Measurements from ENCODE around the gene PACC1. TPM values are rescaled to one million over a fixed set of nuclear protein-coding genes. Genes with fewer than 3 reads are reported as not detected.

Gene PACC1
- total RNA-seq (1 to 10 TPM; 3.2 to 4.9 (median 4.3) TPM), polyA plus RNA-seq (2.3 TPM)
- long read RNA-seq, donor 1, transcript TMEM206-201 (8 exons, 2,475 nt) = major isoform, 5 of 6 reads
- long read RNA-seq, donor 1, partial matches to known transcripts = 0 of 6 reads
- long read RNA-seq, donor 1, other reads (novel, unspliced or antisense) = 1 of 6 reads
- long read RNA-seq, donor 2, partial matches to known transcripts = 0 of 4 reads
- long read RNA-seq, donor 2, other reads (novel, unspliced or antisense) = 1 of 4 reads
- long read RNA-seq, donor 3, transcript TMEM206-201 (8 exons, 2,475 nt) = major isoform, 18 of 25 reads
- long read RNA-seq, donor 3, partial matches to known transcripts = 1 of 25 reads
- long read RNA-seq, donor 3, other reads (novel, unspliced or antisense) = 4 of 25 reads
- long read RNA-seq, donor 4, partial matches to known transcripts = 0 of 5 reads
- long read RNA-seq, donor 4, other reads (novel, unspliced or antisense) = 4 of 5 reads

DNA sequence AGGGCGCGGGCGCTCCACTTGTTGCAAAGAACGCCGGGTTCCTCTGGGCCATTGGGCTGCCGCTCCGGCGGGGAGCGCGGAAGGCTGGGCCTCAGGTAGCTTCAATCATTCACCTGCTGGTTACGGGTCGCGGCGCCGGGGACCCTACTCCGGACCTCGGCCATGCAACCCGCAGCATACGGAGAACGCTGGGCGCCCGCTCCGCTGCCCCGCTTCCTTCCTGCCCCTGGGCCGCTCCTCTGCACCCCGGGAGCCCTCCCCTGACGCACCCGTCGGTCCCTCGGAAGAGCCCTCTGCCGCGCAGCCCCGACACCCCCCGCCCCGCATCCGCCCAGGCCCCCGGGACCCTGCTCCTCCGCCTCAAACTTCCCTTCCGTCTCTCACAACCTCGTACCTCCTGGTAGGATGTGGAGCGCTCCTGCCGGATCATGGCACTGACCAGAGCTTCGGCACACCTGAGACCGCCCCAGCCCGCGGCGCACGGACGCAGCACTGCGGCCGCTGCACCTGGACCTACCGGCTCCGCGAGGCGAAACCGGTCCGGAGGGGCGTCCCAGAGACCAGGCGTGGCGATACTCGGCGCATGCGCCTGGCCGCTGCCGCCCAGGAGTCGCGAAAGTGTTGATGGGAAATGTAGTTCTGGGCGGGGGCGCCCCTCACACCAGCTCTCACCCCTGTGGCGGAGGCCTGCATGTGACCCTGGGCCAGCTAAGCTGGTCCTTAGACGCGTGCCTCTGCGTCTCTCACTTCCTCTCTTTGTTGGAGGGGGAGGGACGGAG, at the start of gene PACC1:
PACC1 (minus strand) TSS at position 559 of the 779 bp plus-strand sequence; CDS start at position 430, 129 bp downstream.
- no peak within 1 kb of the TSS for H3K27ac ChIP-seq (ENCODE audit: low read length)
- peaks cover 3% of the 10 kb centered on the region for H3K4me1 ChIP-seq (ENCODE audit: control insufficient read depth, insufficient read depth, low read length)
- H3K27me3 ChIP-seq (ENCODE audit: control insufficient read depth, insufficient read depth) = no peaks in the 10 kb centered on the region
- peak; percentile 98 for ATAC-seq
- no peaks in the 10 kb centered on the region for H3K9me3 ChIP-seq (ENCODE audit: control insufficient read depth, low read length)
- intact Hi-C loops (cut with DNase I) = no loop called here
- WGBS = under 1% methylated on average over 74 of the region's 74 CpGs
- peak; percentile 93 to 96 (median 96) for DNase-seq
- peak within 1 kb of the TSS; percentile 73 for H3K4me3 ChIP-seq (ENCODE audit: low read length)

DNA sequence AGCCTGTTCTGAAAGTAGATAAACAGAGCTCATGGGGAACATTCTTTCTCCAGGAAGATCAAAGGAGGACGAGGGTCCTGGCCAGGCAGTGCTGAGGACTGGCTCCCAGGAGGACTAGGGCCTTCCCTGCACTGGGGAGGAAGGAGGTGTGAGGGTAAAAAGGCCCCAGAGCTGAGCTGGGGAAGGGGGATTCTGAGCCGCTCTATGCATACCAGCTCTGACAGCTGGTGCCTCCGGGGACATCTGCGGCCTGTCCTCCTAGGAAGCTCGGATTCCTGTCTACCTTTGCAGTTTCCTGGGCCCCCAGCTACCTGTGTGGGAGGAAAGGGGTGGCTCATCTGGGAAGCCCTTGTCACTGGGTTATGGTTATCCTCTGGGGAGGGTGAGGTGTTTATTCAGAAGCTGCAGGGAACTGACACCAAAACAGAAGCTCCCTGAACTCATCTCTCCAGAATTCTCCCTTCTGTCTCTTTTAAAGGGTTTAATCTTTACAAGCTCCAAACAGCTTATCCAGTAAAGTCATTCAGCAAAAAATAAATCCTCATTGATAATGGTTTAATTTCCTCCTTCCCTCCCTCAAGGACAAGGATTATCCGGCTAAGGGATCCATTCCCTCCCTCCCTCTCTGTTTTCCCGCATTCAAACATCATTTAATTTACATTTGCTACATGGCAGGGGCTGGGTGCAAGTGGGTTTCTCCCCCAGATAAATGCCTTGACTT, 49.0 kb upstream of the PACC1 start:
- ATAC-seq (no peak), DNase-seq (no peak)
- no peaks in the 10 kb centered on the region for H3K9me3 ChIP-seq (ENCODE audit: control insufficient read depth, low read length)
- no peaks in the 10 kb centered on the region for H3K4me1 ChIP-seq (ENCODE audit: control insufficient read depth, insufficient read depth, low read length)
- 75% methylated on average over 7 of the region's 7 CpGs for WGBS
- H3K27ac ChIP-seq (ENCODE audit: low read length) = no peak overlapping the region
- H3K4me3 ChIP-seq (ENCODE audit: low read length) = no peak overlapping the region
- H3K27me3 ChIP-seq (ENCODE audit: control insufficient read depth, insufficient read depth) = no peaks in the 10 kb centered on the region
- intact Hi-C loops (cut with DNase I) = loop anchor here in 1 of 4 donors (5.0 kb wide), 1 partner anchor 401 kb away; no protein-coding TSS in a partner anchor

DNA sequence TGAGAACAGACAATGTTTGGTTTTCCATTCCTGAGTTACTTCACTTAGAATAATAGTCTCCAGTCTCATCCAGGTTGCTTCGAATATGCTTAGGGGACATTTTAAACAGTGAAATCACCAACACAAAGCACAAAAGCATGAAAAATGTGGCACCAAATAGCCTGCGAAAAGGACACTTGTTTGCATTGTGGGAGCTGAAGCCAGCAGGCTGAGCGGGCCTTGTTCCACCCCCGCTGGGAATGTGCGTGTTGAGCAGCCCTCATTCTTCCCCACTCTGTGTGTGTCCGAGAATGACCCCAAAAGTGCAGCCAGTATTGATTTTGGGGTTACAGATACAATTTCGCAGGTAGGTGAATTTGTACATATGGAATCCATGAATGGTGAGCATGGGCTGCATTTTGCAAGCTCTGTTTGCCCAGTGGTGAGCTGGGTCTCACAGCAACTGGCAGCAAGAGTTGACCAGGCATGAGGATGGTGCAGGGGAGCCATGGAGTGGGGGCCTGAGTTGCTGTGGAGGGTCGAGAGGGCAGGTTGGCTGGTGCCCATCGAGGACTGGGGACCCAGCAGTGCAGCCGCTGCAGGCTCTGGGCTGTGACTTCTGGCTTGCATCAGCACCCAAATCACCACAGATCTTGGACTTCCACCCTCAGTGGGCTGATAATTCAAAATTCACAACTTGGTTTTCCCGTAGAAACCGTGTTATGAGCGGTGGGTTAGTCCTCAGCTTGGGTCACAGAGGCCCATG, 47.4 kb upstream of the PACC1 start:
- DNase-seq (no peak), ATAC-seq (no peak)
- intact Hi-C loops (cut with DNase I) = loop anchor here in 1 of 4 donors (5.0 kb wide), 1 partner anchor 400 kb away; no protein-coding TSS in a partner anchor
- Histone ChIP-seq H3K4me1 (ENCODE audit: control insufficient read depth, insufficient read depth, low read length) (no peaks in the 10 kb centered on the region), H3K27me3 (ENCODE audit: control insufficient read depth, insufficient read depth) (no peaks in the 10 kb centered on the region), H3K27ac (ENCODE audit: low read length) (no peak overlapping the region), H3K4me3 (ENCODE audit: low read length) (no peak overlapping the region), H3K9me3 (ENCODE audit: control insufficient read depth, low read length) (no peaks in the 10 kb centered on the region)
- WGBS = 90% methylated on average over 13 of the region's 13 CpGs

DNA sequence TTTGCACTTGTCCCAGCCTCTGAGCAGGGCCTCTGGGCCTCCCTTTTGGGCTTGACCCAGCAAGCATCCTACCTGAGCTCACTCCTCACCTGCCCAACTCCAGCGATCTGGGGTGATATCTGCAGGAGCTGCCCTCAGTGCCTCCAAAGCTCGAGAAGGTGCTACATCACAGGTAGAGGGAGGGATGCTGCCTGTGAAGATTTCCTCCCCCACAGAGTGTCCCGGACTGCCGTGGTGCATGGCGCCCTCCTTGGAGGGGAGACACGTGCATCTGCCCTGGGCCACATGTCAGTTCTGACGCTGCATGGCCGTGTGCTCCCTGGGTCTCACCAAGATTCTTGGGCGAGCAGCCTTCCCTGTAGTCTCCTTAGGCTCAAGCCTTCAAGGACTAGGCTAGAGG, 45.7 kb upstream of the PACC1 start:
- DNase-seq (no peak), ATAC-seq (no peak)
- Histone ChIP-seq H3K27me3 (ENCODE audit: control insufficient read depth, insufficient read depth) (no peaks in the 10 kb centered on the region), H3K9me3 (ENCODE audit: control insufficient read depth, low read length) (no peaks in the 10 kb centered on the region), H3K27ac (ENCODE audit: low read length) (no peak overlapping the region), H3K4me3 (ENCODE audit: low read length) (no peak overlapping the region), H3K4me1 (ENCODE audit: control insufficient read depth, insufficient read depth, low read length) (no peaks in the 10 kb centered on the region)
- intact Hi-C loops (cut with DNase I) = loop anchor here in 1 of 4 donors (5.0 kb wide), 1 partner anchor 398 kb away; no protein-coding TSS in a partner anchor
- WGBS = 84% methylated on average over 9 of the region's 9 CpGs

DNA sequence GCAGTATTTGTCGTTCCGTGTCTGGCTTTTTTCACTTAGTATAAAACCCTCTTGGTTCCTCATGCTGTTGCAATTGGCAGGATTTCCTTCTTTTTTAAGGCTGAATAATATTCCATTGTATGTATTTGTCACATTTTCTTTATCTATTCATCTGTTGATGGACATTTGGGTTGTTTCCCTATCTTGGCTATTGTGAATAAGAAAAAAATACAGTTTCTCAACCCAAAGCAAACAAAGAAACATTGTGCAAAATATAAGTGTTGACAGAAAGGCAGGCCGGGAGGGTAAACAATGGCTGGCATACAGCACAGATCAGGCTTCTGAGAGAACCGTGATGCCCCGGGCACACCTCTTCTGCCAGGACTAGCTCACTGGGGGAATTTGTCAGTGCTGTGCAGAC, 45.0 kb upstream of the PACC1 start:
- no peak for ATAC-seq
- H3K9me3 ChIP-seq (ENCODE audit: control insufficient read depth, low read length) = no peaks in the 10 kb centered on the region
- intact Hi-C loops (cut with DNase I) = loop anchor here (5.0 to 10.0 kb wide), 6 partner anchors 85 to 765 kb away; no protein-coding TSS in a partner anchor

DNA sequence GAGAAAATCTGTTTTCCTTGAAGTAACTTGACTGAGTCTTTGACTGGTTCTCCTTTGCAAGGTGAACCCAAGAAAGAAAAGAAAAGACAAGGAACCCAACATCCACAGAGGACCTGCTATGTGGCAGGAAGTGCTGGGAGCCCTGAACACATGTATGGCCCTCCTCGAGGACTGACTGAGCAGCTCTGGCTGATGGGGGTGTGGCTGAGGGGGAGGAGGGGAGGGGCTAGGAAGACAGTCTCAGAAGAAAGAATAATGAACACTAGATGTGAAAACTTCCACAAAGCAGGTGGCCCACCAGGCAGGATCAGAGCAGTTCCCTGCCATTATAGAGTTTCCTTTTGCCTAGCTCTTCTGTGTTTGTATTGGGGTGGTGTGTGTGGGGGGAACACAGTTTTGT, 44.1 kb upstream of the PACC1 start:
- no peak overlapping the region for H3K4me3 ChIP-seq (ENCODE audit: low read length)
- H3K4me1 ChIP-seq (ENCODE audit: control insufficient read depth, insufficient read depth, low read length) = no peaks in the 10 kb centered on the region
- WGBS = 43% methylated on average over 1 of the region's 1 CpG
- DNase-seq (no peak), ATAC-seq (no peak)
- intact Hi-C loops (cut with DNase I) = loop anchor here (5.0 to 10.0 kb wide), 5 partner anchors 84 to 764 kb away; no protein-coding TSS in a partner anchor
- no peak overlapping the region for H3K27ac ChIP-seq (ENCODE audit: low read length)
- no peaks in the 10 kb centered on the region for H3K9me3 ChIP-seq (ENCODE audit: control insufficient read depth, low read length)
- no peaks in the 10 kb centered on the region for H3K27me3 ChIP-seq (ENCODE audit: control insufficient read depth, insufficient read depth)

More for the DNA sequence above, 45.0 kb upstream of the PACC1 start:
- Histone ChIP-seq H3K4me1 (ENCODE audit: control insufficient read depth, insufficient read depth, low read length) (no peaks in the 10 kb centered on the region), H3K27me3 (ENCODE audit: control insufficient read depth, insufficient read depth) (no peaks in the 10 kb centered on the region), H3K27ac (ENCODE audit: low read length) (no peak overlapping the region), H3K4me3 (ENCODE audit: low read length) (no peak overlapping the region)
- WGBS = 86% methylated on average over 5 of the region's 5 CpGs
- DNase-seq = no peak

DNA sequence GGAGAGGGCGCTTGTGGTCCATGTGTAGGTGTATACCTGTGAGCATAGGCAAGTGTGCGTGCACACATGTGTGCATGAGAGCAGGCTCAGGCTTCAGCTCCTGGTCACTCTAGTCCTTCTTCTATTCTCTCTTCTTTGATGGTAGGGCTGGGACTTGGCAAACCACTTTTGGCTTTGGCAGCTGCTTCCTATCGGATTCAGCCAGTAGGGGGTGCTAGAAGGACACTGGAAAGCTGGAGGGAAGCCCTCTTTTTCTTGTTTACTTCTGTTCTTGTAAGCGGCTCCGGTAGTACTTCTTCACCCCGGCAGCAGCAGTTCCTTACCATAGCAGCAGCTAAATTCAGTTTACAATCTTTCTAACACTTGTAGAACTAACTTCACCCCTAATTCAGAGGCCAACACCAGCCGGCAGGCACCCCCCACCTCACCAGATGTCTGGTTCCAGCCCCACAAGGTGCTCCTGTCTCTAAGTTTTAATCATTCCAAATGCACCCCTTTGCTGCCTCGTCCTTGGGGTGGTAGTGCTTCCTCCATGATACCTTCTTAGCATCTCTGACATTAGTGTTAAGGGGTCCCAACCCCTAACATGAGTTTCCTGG, 43.2 kb upstream of the PACC1 start:
- DNase-seq = no peak
- no peaks in the 10 kb centered on the region for H3K9me3 ChIP-seq (ENCODE audit: control insufficient read depth, low read length)
- ATAC-seq = no peak
- no peak overlapping the region for H3K27ac ChIP-seq (ENCODE audit: low read length)
- no peaks in the 10 kb centered on the region for H3K27me3 ChIP-seq (ENCODE audit: control insufficient read depth, insufficient read depth)
- no peak overlapping the region for H3K4me3 ChIP-seq (ENCODE audit: low read length)
- H3K4me1 ChIP-seq (ENCODE audit: control insufficient read depth, insufficient read depth, low read length) = peaks cover 3% of the 10 kb centered on the region
- 55% methylated on average over 8 of the region's 8 CpGs for WGBS
- intact Hi-C loops (cut with DNase I) = loop anchor here (2.0 to 10.0 kb wide), 6 partner anchors 83 to 763 kb away; no protein-coding TSS in a partner anchor

DNA sequence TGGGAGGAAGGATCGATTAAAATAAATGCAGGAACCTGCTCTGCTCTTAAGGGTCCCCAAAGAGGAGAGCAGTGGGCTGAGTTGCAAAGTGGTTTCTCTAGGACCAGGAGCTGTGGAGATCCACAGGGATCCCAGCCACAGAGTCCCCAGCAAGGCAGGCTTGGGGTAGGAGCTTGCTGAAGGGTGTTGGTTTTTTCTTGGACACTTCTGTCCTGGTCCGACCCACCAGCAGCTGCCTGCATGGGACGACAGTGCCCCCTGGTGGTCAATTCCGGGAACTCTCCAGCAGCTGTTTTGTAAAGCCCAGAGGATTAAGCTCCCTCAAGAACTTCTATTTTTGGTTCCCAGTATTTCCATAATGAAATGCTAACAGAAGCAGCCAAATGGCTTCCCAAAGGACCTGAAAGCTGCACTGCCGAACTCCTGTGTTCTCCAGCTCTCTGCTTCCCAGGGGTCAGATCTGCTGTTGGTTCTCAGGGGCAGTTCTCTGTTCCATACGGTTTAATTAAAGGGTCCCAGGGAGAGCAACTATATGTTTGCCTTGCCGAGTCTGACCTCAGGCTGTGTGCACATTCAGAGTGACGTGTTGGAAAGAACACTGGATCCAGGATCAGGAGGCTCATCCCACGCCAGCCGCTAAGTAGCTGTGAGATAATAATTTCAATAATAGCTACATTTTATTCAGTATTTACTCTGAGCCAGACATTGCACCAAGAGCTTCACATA, 41.3 kb upstream of the PACC1 start:
- WGBS = 23% methylated on average over 10 of the region's 10 CpGs
- ATAC-seq (peak; percentile 75 to 78), DNase-seq (peak; percentile 82 to 94 (median 94))
- intact Hi-C loops (cut with DNase I) = loop anchor here (2.0 to 10.0 kb wide), 6 partner anchors 81 to 761 kb away; no protein-coding TSS in a partner anchor
- Histone ChIP-seq H3K4me1 (ENCODE audit: control insufficient read depth, insufficient read depth, low read length) (peaks cover 3% of the 10 kb centered on the region), H3K4me3 (ENCODE audit: low read length) (no peak overlapping the region), H3K27ac (ENCODE audit: low read length) (peak overlapping the region; percentile 69), H3K9me3 (ENCODE audit: control insufficient read depth, low read length) (no peaks in the 10 kb centered on the region), H3K27me3 (ENCODE audit: control insufficient read depth, insufficient read depth) (no peaks in the 10 kb centered on the region)

DNA sequence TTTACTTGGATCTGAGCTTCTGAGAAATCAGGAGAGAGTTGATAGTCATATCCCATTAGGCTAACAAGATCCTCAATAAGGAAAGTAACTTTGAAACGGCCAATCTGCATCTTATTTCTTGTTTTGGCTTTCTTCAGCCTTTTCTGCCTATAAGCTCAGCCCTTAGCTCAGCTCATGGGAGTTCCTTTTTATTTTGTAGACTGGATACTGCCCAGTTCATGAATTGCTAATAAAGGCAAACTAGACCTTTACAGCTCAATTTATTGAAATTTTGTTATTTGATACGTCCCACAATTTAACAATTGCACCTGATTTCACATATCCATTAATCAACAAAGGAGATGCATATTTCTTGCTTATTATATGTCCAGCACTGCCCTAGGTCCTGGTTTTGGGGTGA, 40.7 kb upstream of the PACC1 start:
- ATAC-seq (no peak), DNase-seq (no peak)
- 81% methylated on average over 2 of the region's 2 CpGs for WGBS
- intact Hi-C loops (cut with DNase I) = loop anchor here (2.0 to 10.0 kb wide), 6 partner anchors 81 to 761 kb away; no protein-coding TSS in a partner anchor
- H3K27me3 ChIP-seq (ENCODE audit: control insufficient read depth, insufficient read depth) = no peaks in the 10 kb centered on the region
- peaks cover 3% of the 10 kb centered on the region for H3K4me1 ChIP-seq (ENCODE audit: control insufficient read depth, insufficient read depth, low read length)
- H3K9me3 ChIP-seq (ENCODE audit: control insufficient read depth, low read length) = no peaks in the 10 kb centered on the region
- H3K27ac ChIP-seq (ENCODE audit: low read length) = no peak overlapping the region
- H3K4me3 ChIP-seq (ENCODE audit: low read length) = no peak overlapping the region

Measured in right cardiac atrium (tissue), 5 donors.